ENCODE measurements around the gene WLS. TPM values are rescaled to one million over a fixed set of nuclear protein-coding genes. Genes with fewer than 3 reads are reported as not detected.

The WLS gene
- total RNA-seq, 1 donor from 2014 or later = 113 TPM

DNA sequence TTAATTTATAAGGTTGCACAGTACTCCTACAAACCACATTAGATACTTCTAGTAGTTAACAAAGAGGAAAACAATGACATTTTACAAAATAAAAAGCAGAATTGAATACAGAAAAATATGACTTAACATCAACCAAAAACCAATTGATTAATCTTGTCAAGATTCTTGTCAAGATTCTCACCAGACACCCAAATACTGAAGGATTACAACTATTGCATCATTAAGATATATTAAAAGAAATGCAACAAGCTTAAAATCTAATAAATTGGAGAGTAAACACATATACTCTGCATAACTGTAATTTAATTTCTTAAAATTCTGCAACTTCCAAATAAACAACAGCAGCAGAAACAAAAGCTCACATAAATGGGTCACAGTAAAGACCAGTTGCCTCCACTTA lies 4.7 kb downstream of the WLS start:
- DNase-seq = no peak
- Histone ChIP-seq H3K36me3 (no peaks in the 10 kb centered on the region), H3K27ac (replicated peaks) (no peak overlapping the region), H3K9me3 (replicated peaks) (no peaks in the 10 kb centered on the region), H3K4me1 (peaks cover 74% of the 10 kb centered on the region), H3K4me3 (no peak overlapping the region), H3K27me3 (ENCODE audit: low read depth) (no peaks in the 10 kb centered on the region)
- intact Hi-C loops (cut with micrococcal nuclease) = loop anchor here (10.0 kb wide), 1 partner anchor 103 kb away; no protein-coding TSS in a partner anchor
- TF ChIP-seq, protein P1, sequence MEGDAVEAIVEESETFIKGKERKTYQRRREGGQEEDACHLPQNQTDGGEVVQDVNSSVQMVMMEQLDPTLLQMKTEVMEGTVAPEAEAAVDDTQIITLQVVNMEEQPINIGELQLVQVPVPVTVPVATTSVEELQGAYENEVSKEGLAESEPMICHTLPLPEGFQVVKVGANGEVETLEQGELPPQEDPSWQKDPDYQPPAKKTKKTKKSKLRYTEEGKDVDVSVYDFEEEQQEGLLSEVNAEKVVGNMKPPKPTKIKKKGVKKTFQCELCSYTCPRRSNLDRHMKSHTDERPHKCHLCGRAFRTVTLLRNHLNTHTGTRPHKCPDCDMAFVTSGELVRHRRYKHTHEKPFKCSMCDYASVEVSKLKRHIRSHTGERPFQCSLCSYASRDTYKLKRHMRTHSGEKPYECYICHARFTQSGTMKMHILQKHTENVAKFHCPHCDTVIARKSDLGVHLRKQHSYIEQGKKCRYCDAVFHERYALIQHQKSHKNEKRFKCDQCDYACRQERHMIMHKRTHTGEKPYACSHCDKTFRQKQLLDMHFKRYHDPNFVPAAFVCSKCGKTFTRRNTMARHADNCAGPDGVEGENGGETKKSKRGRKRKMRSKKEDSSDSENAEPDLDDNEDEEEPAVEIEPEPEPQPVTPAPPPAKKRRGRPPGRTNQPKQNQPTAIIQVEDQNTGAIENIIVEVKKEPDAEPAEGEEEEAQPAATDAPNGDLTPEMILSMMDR (IDR thresholded peaks at IDR 0.05; ENCODE audit: borderline replicate concordance) = no peak

DNA sequence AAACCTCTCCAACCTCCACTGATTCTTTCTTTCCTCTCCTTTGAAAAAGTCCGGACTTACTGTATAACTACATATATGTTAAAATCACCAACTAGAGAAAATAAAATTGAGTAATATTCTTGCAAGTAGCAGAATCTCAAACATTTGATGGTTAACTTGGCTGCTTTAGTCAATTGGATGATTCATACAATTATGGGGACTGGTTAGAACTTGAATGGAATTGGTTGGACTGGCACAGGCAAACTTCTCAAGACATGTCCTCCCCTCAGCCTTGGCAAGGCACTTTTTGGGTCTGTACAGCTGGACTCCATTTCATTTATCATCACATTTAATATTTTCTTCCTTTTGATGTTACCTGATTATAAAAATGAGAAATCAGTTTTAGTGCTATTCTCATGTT lies 6.5 kb downstream of the WLS start:
- Histone ChIP-seq H3K27ac (replicated peaks) (no peak overlapping the region), H3K4me3 (no peak overlapping the region), H3K36me3 (no peaks in the 10 kb centered on the region), H3K4me1 (peaks cover 78% of the 10 kb centered on the region), H3K9me3 (replicated peaks) (no peaks in the 10 kb centered on the region), H3K27me3 (ENCODE audit: low read depth) (no peaks in the 10 kb centered on the region)
- DNase-seq = no peak
- TF ChIP-seq, protein P1 (IDR thresholded peaks at IDR 0.05; ENCODE audit: borderline replicate concordance) = no peak
- intact Hi-C loops (cut with micrococcal nuclease) = loop anchor here (10.0 kb wide), 1 partner anchor 101 kb away; no protein-coding TSS in a partner anchor

DNA sequence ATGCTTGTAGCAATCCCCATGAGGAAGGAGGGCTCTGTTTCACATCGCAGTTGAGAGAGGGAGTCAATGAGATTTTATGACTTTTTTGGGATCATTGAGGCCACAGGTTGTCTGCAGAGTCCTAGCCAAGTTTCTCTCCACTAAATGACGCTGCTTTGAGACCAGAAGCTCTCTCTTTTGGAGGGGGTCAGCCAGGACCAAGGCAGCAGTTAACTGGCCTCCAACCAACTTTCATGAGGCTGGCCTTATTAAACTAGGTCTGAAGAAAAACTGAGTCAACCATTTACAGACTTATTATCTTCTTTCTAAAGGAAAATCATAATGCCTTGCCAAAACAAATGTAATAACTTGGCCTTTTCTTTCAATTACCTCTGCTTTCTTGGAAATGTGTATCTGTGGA lies 8.6 kb downstream of the WLS start:
- Histone ChIP-seq H3K9me3 (replicated peaks) (no peaks in the 10 kb centered on the region), H3K36me3 (no peaks in the 10 kb centered on the region), H3K27me3 (ENCODE audit: low read depth) (no peaks in the 10 kb centered on the region), H3K4me1 (peaks cover 73% of the 10 kb centered on the region), H3K27ac (replicated peaks) (peak overlapping the region; percentile 49), H3K4me3 (no peak overlapping the region)
- DNase-seq = no peak
- intact Hi-C loops (cut with micrococcal nuclease) = loop anchor here (10.0 kb wide), 1 partner anchor 99 kb away; no protein-coding TSS in a partner anchor
- TF ChIP-seq, protein P1 (IDR thresholded peaks at IDR 0.05; ENCODE audit: borderline replicate concordance) = no peak

DNA sequence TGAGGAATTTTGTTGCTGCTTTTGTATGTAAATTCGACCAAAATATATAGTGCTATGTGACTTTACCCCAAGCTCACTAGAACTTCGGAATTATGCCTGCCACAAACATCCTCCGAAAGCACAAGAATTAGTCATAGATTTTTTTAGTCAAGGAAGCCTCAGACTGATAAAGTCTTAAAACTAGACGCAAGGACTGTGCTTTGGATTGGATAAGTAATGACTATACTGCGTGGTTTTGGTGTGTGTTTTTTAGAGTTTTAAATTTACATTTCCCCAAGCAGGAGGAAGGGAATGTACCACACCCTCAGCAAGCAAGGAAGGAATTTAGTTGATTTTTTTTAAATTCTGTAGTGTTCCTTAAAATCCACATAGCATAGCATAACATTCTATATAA lies 10.3 kb downstream of the WLS start:
- intact Hi-C loops (cut with micrococcal nuclease) = loop anchor here (10.0 kb wide), 1 partner anchor 97 kb away; no protein-coding TSS in a partner anchor
- Histone ChIP-seq H3K27me3 (ENCODE audit: low read depth) (no peaks in the 10 kb centered on the region), H3K36me3 (no peaks in the 10 kb centered on the region), H3K27ac (replicated peaks) (peak overlapping the region; percentile 48), H3K4me1 (peaks cover 73% of the 10 kb centered on the region), H3K9me3 (replicated peaks) (no peaks in the 10 kb centered on the region), H3K4me3 (no peak overlapping the region)
- DNase-seq = no peak
- TF ChIP-seq, protein P1 (IDR thresholded peaks at IDR 0.05; ENCODE audit: borderline replicate concordance) = no peak

DNA sequence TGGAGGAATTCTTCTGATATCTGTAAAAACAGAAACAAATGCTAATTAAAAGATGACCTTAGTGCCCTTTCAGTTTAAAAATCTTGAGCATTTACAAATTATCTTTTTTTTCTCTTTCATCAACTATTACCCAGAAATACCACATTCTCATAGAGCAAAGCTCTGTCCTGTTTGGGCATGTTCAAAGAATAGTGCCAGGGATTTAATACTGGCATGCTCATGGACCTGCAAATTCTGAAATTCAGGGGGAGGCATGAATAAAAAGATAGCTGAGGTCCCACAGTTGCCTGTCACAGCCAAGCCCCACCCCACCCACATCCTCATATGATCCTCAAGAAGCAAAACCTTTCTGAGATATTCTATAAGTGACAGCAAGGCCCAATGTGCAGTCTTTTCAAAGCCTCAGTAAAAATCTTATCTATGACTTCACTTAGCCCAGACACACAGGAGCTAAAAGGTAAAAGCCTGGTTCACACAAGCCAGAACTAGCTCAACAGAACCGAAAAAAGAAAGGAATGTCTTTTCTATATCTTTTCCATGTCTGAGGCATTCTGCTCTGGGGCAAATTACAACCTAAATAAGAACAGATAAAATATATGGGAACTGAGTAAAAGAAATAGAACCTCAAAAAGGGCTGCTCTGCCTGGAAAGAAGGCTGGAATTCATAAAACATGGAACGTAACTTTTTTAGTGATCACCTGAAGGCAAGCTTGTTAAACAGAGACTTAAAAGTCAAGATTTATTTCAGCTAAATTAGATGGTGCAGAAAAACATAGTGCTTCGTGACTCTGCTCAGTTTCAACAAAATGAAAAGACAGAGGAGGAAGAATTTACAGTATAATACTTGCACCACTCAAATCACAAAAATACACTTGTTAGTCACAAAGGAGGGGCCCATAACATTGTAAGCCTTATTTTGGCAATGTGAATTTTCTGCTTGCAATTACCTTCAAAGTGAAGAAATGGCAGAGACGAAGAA lies 11.0 kb downstream of the WLS start:
- Histone ChIP-seq H3K4me1 (peaks cover 77% of the 10 kb centered on the region), H3K36me3 (no peaks in the 10 kb centered on the region), H3K9me3 (replicated peaks) (no peaks in the 10 kb centered on the region), H3K4me3 (no peak overlapping the region), H3K27ac (replicated peaks) (peak overlapping the region; percentile 48), H3K27me3 (ENCODE audit: low read depth) (no peaks in the 10 kb centered on the region)
- TF ChIP-seq, protein P1 (IDR thresholded peaks at IDR 0.05; ENCODE audit: borderline replicate concordance) = no peak
- DNase-seq = no peak
- intact Hi-C loops (cut with micrococcal nuclease) = loop anchor here (10.0 kb wide), 1 partner anchor 96 kb away; no protein-coding TSS in a partner anchor

Measured in left ventricle myocardium inferior (tissue), 1 donor.